ENCODE measurements around the gene PTPRD.

Gene PTPRD

GRCh38 chr9:8477450-8477849 is 2135.4 kb downstream of the PTPRD start:
- CTCF ChIA-PET: no interaction called here
- no peak overlapping the region for H3K4me3 ChIP-seq (ENCODE audit: low read depth, low read length)
- no peak for TF ChIP-seq CTCF (IDR thresholded peaks at IDR 0.05; ENCODE audit: insufficient read depth, low read length, missing control alignments)
- POLR2A ChIA-PET: no interaction called here
- DNase-seq (ENCODE audit: low read depth, low spot score): no peak

- ChIA-PET CTCF (no interaction called here), POLR2A (no interaction called here)
- TF ChIP-seq CTCF (IDR thresholded peaks at IDR 0.05; ENCODE audit: insufficient read depth, low read length, missing control alignments): no peak
- H3K4me3 ChIP-seq (ENCODE audit: low read depth, low read length): no peak overlapping the region
- DNase-seq (ENCODE audit: low read depth, low spot score): no peak
Observed at GRCh38 chr9:8474937-8475336, 2137.9 kb downstream of the PTPRD start.

GRCh38 chr9:8473244-8474020 is 2139.4 kb downstream of the PTPRD start:
- no peak for TF ChIP-seq CTCF (IDR thresholded peaks at IDR 0.05; ENCODE audit: insufficient read depth, low read length, missing control alignments)
- H3K4me3 ChIP-seq (ENCODE audit: low read depth, low read length): no peak overlapping the region
- DNase-seq (ENCODE audit: low read depth, low spot score): no peak
- POLR2A ChIA-PET: no interaction called here
- CTCF ChIA-PET: no interaction called here

- DNase-seq (ENCODE audit: low read depth, low spot score): no peak
- ChIA-PET CTCF (no interaction called here), POLR2A (no interaction called here)
- no peak for TF ChIP-seq CTCF (IDR thresholded peaks at IDR 0.05; ENCODE audit: insufficient read depth, low read length, missing control alignments)
- no peak overlapping the region for H3K4me3 ChIP-seq (ENCODE audit: low read depth, low read length)
Observed at GRCh38 chr9:8468045-8468637, 2144.7 kb downstream of the PTPRD start.

GRCh38 chr9:8457816-8458215 is 2155.0 kb downstream of the PTPRD start:
- POLR2A ChIA-PET: no interaction called here
- no peak overlapping the region for H3K4me3 ChIP-seq (ENCODE audit: low read depth, low read length)
- CTCF ChIA-PET: no interaction called here
- no peak for TF ChIP-seq CTCF (IDR thresholded peaks at IDR 0.05; ENCODE audit: insufficient read depth, low read length, missing control alignments)
- DNase-seq (ENCODE audit: low read depth, low spot score): no peak

GRCh38 chr9:8457055-8457454 is 2155.7 kb downstream of the PTPRD start:
- TF ChIP-seq CTCF (IDR thresholded peaks at IDR 0.05; ENCODE audit: insufficient read depth, low read length, missing control alignments): no peak
- DNase-seq (ENCODE audit: low read depth, low spot score): no peak
- POLR2A ChIA-PET: no interaction called here
- CTCF ChIA-PET: no interaction called here
- H3K4me3 ChIP-seq (ENCODE audit: low read depth, low read length): no peak overlapping the region

Measured in AG04449 (cell line).